B cell (primary cell): Measurements from ENCODE around the gene CAMTA1. TPM values are rescaled to one million over a fixed set of nuclear protein-coding genes. Genes with fewer than 3 reads are reported as not detected.

Experiments
- ATAC-seq: fragments of 200-7000 bp; cut with Tn5 transposase; one replicate; pipeline ENCODE4 v1.10.0; 2021; ENCODE audit warnings: low read depth, mild to moderate bottlenecking, moderate number of reproducible peaks, moderate library complexity
- CTCF ChIA-PET: fragments of 350-600 bp; sonication (Branson Sonifier 250); formaldehyde crosslinking; loops from one replicate; lab custom pipeline; 2021; ENCODE audit warnings: antibody characterized with exemption, inconsistent platforms; lab: Charles Lee
- POLR2A ChIA-PET: fragments of 350-600 bp; sonication (Branson Sonifier 250); formaldehyde crosslinking; loops from one replicate; lab custom pipeline; 2021; ENCODE audit warnings: antibody characterized with exemption; lab: Charles Lee
- DNase-seq: peaks from one replicate; pipeline ENCODE4 v3.0.0; 2013
- H2AFZ ChIP-seq: 2 replicates; pipeline ENCODE4 v1.6.1; 2012; ENCODE audit warnings: mild to moderate bottlenecking, low read depth, low read length; ENCODE audit not compliant: insufficient read depth, poor library complexity, severe bottlenecking
- H3K27ac ChIP-seq, 2 donors: 1 replicate in 1 of 2; 2 replicates in 1 of 2; pipeline ENCODE4 v1.5.1; 2012 to 2013; ENCODE audit warnings: low read length in 2 of 2, mild to moderate bottlenecking in 2 of 2, moderate library complexity in 1 of 2
- H3K27me3 ChIP-seq, 4 experiments: fragments of 200-600 bp in 1 of 4; sonication (generic) in 1 of 4; replicated peaks in 1 of 4; 1 replicate in 2 of 4; 2 replicates in 2 of 4; pipeline versions ENCODE4 v1.6.1 to v1.7.0; 2013 to 2016; ENCODE audit warnings: low read length in 3 of 4, mild to moderate bottlenecking in 2 of 4, mixed read lengths in 1 of 4, moderate library complexity in 1 of 4; ENCODE audit not compliant: insufficient read depth in 4 of 4, control insufficient read depth in 3 of 4; ENCODE audit errors: control extremely low read depth in 1 of 4
- H3K36me3 ChIP-seq, 2 experiments: replicated peaks in 1 of 2; 1 replicate in 1 of 2; 2 replicates in 1 of 2; pipeline versions ENCODE4 v1.6.1 to v1.7.1; 2013; ENCODE audit warnings: low read length in 1 of 2; ENCODE audit not compliant: insufficient read depth in 2 of 2, control insufficient read depth in 1 of 2; ENCODE audit errors: control extremely low read depth in 1 of 2, extremely low read depth in 1 of 2
- H3K4me1 ChIP-seq, 2 donors: fragments of 200-600 bp in 1 of 2; sonication (generic) in 1 of 2; 1 replicate in 1 of 2; 2 replicates in 1 of 2; pipeline versions ENCODE4 v1.5.1 to v1.6.1; 2013 to 2017; ENCODE audit warnings: low read length in 2 of 2; ENCODE audit not compliant: control insufficient read depth in 2 of 2, insufficient read depth in 2 of 2
- H3K4me2 ChIP-seq: replicated peaks from 2 replicates; pipeline ENCODE3; 2012; ENCODE audit warnings: mild to moderate bottlenecking, low read depth, low read length; ENCODE audit not compliant: poor library complexity, severe bottlenecking
- H3K4me3 ChIP-seq, 5 experiments: fragments of 200-600 bp in 1 of 5; sonication (generic) in 1 of 5; 1 replicate in 3 of 5; 2 replicates in 2 of 5; pipeline versions ENCODE4 v1.5.1 to v1.7.0; 2011 to 2016; ENCODE audit warnings: low read length in 4 of 5, mild to moderate bottlenecking in 4 of 5, low read depth in 2 of 5, control low read depth in 1 of 5, moderate library complexity in 1 of 5; ENCODE audit not compliant: insufficient read depth in 1 of 5; ENCODE audit errors: control extremely low read depth in 1 of 5, extremely low read depth in 1 of 5
- H3K79me2 ChIP-seq: fragments of 200-600 bp; sonication (generic); one replicate; pipeline ENCODE4 v1.6.0; 2016; ENCODE audit warnings: low read length; ENCODE audit not compliant: control insufficient read depth, insufficient read depth
- H3K9ac ChIP-seq: fragments of 200-600 bp; sonication (generic); 2 replicates; pipeline ENCODE4 v1.6.1; 2017; ENCODE audit warnings: mild to moderate bottlenecking, low read length, moderate library complexity
- H3K9me3 ChIP-seq, 3 donors: one replicate each; pipeline versions ENCODE4 v1.6.1 to v1.7.1; 2013; ENCODE audit warnings: low read length in 2 of 3; ENCODE audit not compliant: control insufficient read depth in 2 of 3, insufficient read depth in 1 of 3; ENCODE audit errors: control extremely low read depth in 1 of 3
- H4K20me1 ChIP-seq: 2 replicates; pipeline ENCODE4 v1.6.0; 2012; ENCODE audit warnings: mild to moderate bottlenecking, low read length; ENCODE audit not compliant: insufficient read depth, control insufficient read depth, poor library complexity, severe bottlenecking
- H3K27ac Mint-ChIP-seq: one replicate; pipeline ENCODE4 v1.8.0; 2021; ENCODE audit warnings: mixed read lengths
- H3K27me3 Mint-ChIP-seq: one replicate; pipeline ENCODE4 v1.8.0; 2021; ENCODE audit warnings: mixed read lengths
- H3K4me1 Mint-ChIP-seq: one replicate; pipeline ENCODE4 v1.8.0; 2021; ENCODE audit warnings: mixed read lengths
- H3K4me3 Mint-ChIP-seq: one replicate; pipeline ENCODE4 v1.8.0; 2021; ENCODE audit warnings: mixed read lengths
- H3K9me3 Mint-ChIP-seq: one replicate; pipeline ENCODE4 v1.8.0; 2022; ENCODE audit warnings: mixed read lengths; ENCODE audit not compliant: insufficient read depth
- EZH2 ChIP-seq: IDR thresholded peaks from 2 replicates; pipeline ENCODE4 v1.6.1; 2012; ENCODE audit warnings: borderline replicate concordance, low read depth, mild to moderate bottlenecking, moderate library complexity, low read length; ENCODE audit not compliant: insufficient read depth, poor library complexity, severe bottlenecking
- WGBS: methylation state at CpG from one replicate; pipeline ENCODE4 v1.1.5; 2013; ENCODE audit warnings: missing lambda C conversion rate; ENCODE audit not compliant: insufficient coverage; 5-methylcytosine and 5-hydroxymethylcytosine counted together
- intact Hi-C: fragments of 100-400 bp; cut with micrococcal nuclease; formaldehyde crosslinking; loops from one replicate; pipeline ENCODE4 v1.10.0; 2022
- polyA plus RNA-seq: library from polyadenylated mRNA; depleted of rRNA; stranded (reverse); fragments of >200 nt; gene quantifications from 2 replicates; pipeline ENCODE4 v1.2.3, GENCODE V29; 2012
- total RNA-seq, 2 donors: library from RNA; stranded (reverse); fragments of 120-200 nt in 1 of 2; gene quantifications; 1 replicate in 1 of 2; 2 replicates in 1 of 2; pipeline versions ENCODE4 v1.2.3 to v1.2.4, GENCODE V29; 2013 to 2022
- TF ChIP-seq, protein P1 (sequence below): fragments of 200-600 bp; IDR thresholded peaks from one replicate; pipeline ENCODE4 v1.8.0; 2022; ENCODE audit warnings: antibody characterized with exemption, mild to moderate bottlenecking

The CAMTA1 gene
- total and polyA plus RNA-seq, 2 donors (not counting 1 experiment from before 2014, with no cell fraction given): 42.2 to 45.7 TPM

DNA sequence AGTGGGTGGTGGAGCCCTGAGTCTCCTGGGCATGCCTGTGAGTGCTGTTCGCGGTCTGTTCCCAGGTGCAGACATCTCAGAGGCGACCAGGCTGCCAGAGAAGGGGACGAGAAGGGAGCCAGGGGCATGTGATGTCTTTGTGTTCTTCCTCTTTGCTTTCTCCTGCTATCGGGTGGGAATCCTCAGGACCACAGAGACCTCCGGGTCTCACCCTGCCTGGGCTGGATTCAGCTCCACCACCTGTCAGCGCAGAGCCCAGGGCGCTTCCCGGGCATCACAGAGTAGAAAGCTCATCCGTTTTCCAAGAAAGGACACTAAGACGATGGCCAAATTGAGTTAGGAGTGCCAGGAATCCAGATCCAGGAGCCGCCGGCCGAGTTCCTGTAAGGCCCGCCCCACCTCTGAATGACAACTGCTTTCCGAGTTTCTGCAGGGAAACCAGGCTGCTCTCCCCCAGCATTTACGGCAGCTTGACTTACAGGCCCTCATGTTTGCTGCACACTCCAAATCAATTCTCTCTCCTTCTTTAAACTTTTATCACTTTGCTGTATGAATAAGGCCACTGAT, 130.8 kb downstream of the CAMTA1 start:
- no peaks in the 10 kb centered on the region for H3K79me2 ChIP-seq
- peaks cover 0 to 2% (median 0%) of the 10 kb centered on the region in 4 experiments for H3K27me3 ChIP-seq
- TF ChIP-seq, protein P1, sequence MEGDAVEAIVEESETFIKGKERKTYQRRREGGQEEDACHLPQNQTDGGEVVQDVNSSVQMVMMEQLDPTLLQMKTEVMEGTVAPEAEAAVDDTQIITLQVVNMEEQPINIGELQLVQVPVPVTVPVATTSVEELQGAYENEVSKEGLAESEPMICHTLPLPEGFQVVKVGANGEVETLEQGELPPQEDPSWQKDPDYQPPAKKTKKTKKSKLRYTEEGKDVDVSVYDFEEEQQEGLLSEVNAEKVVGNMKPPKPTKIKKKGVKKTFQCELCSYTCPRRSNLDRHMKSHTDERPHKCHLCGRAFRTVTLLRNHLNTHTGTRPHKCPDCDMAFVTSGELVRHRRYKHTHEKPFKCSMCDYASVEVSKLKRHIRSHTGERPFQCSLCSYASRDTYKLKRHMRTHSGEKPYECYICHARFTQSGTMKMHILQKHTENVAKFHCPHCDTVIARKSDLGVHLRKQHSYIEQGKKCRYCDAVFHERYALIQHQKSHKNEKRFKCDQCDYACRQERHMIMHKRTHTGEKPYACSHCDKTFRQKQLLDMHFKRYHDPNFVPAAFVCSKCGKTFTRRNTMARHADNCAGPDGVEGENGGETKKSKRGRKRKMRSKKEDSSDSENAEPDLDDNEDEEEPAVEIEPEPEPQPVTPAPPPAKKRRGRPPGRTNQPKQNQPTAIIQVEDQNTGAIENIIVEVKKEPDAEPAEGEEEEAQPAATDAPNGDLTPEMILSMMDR: no peak
- no peak for TF ChIP-seq EZH2
- peaks cover 28% of the 10 kb centered on the region for H3K27me3 Mint-ChIP-seq
- no peak overlapping the region for H3K4me3 ChIP-seq
- no peaks in the 10 kb centered on the region for H3K4me1 ChIP-seq
- no peak overlapping the region for H2AFZ ChIP-seq
- no peaks in the 10 kb centered on the region for H3K36me3 ChIP-seq
- intact Hi-C loops: no loop called here
- no peak overlapping the region for H3K4me3 Mint-ChIP-seq
- H3K27ac Mint-ChIP-seq: no peak overlapping the region
- H3K4me1 Mint-ChIP-seq: no peaks in the 10 kb centered on the region
- CTCF ChIA-PET: no interaction called here
- no peaks in the 10 kb centered on the region for H3K9me3 Mint-ChIP-seq
- no peaks in the 10 kb centered on the region for H4K20me1 ChIP-seq
- H3K27ac ChIP-seq: no peak overlapping the region
- POLR2A ChIA-PET: no interaction called here
- ATAC-seq (no peak), DNase-seq (no peak)
- no peak overlapping the region for H3K9ac ChIP-seq
- peaks cover 0 to 6% (median 0%) of the 10 kb centered on the region in 3 donors for H3K9me3 ChIP-seq
- H3K4me2 ChIP-seq: no peak overlapping the region
- 87% methylated on average over 15 of the region's 17 CpGs for WGBS

GRCh38 chr1:6917067-6917466, 131.8 kb downstream of the CAMTA1 start:
- Mint-ChIP-seq H3K4me1 (no peaks in the 10 kb centered on the region), H3K27me3 (peaks cover 28% of the 10 kb centered on the region), H3K9me3 (peaks cover 3% of the 10 kb centered on the region), H3K4me3 (no peak overlapping the region), H3K27ac (no peak overlapping the region)
- ChIA-PET CTCF (no interaction called here), POLR2A (no interaction called here)
- no peaks in the 10 kb centered on the region for H3K4me1 ChIP-seq
- no peak for ATAC-seq
- no peaks in the 10 kb centered on the region for H4K20me1 ChIP-seq
- H3K79me2 ChIP-seq: no peaks in the 10 kb centered on the region
- H3K4me2 ChIP-seq: no peak overlapping the region
- H2AFZ ChIP-seq: no peak overlapping the region
- H3K4me3 ChIP-seq: no peak overlapping the region
- WGBS: 84% methylated on average over 4 of the region's 4 CpGs
- H3K9ac ChIP-seq: no peak overlapping the region
- no peaks in the 10 kb centered on the region for H3K36me3 ChIP-seq
- intact Hi-C loops: no loop called here
- DNase-seq: no peak
- peaks cover 0 to 6% (median 0%) of the 10 kb centered on the region in 3 donors for H3K9me3 ChIP-seq
- TF ChIP-seq, protein P1: no peak
- no peak for TF ChIP-seq EZH2
- no peak overlapping the region for H3K27ac ChIP-seq
- H3K27me3 ChIP-seq: peaks cover 0 to 2% (median 0%) of the 10 kb centered on the region in 4 experiments
